Hepatocyte (in vitro differentiated cells): ENCODE measurements around the gene GATA2. TPM values are rescaled to one million over a fixed set of nuclear protein-coding genes. Genes with fewer than 3 reads are reported as not detected.

Experiments used
- DNase-seq: peaks from one replicate; pipeline ENCODE4 v3.0.0-alpha.2; 2016; ENCODE audit warnings: low spot score
- H2AFZ ChIP-seq: fragments of 200-600 bp; sonication (generic); 2 replicates; pipeline ENCODE4 v1.6.0; 2016; ENCODE audit warnings: antibody characterized with exemption, mild to moderate bottlenecking
- H3K27ac ChIP-seq: fragments of 200-600 bp; sonication (generic); 2 replicates; pipeline ENCODE4 v1.5.1; 2016; ENCODE audit warnings: mild to moderate bottlenecking
- H3K27me3 ChIP-seq: fragments of 200-600 bp; sonication (generic); 2 replicates; pipeline ENCODE4 v1.6.1; 2016
- H3K36me3 ChIP-seq: fragments of 200-600 bp; sonication (generic); replicated peaks from 2 replicates; pipeline ENCODE4 v1.5.1; 2016; ENCODE audit warnings: low read depth; ENCODE audit not compliant: insufficient read depth
- H3K4me1 ChIP-seq: fragments of 200-600 bp; sonication (generic); 2 replicates; pipeline ENCODE4 v1.5.1; 2016; ENCODE audit warnings: mild to moderate bottlenecking, moderate library complexity; ENCODE audit not compliant: insufficient read depth
- H3K4me2 ChIP-seq: fragments of 200-600 bp; sonication (generic); 2 replicates; pipeline ENCODE4 v1.6.0; 2016
- H3K4me3 ChIP-seq: fragments of 200-600 bp; sonication (generic); 2 replicates; pipeline ENCODE4 v1.5.1; 2016; ENCODE audit warnings: mild to moderate bottlenecking
- H3K79me2 ChIP-seq: fragments of 200-600 bp; sonication (generic); 2 replicates; pipeline ENCODE4 v1.6.0; 2017; ENCODE audit warnings: mild to moderate bottlenecking
- H3K9me2 ChIP-seq: fragments of 200-600 bp; sonication (generic); replicated peaks from 2 replicates; pipeline ENCODE4 v1.6.0; 2017; ENCODE audit warnings: mild to moderate bottlenecking; ENCODE audit not compliant: insufficient read depth
- H3K9me3 ChIP-seq: fragments of 200-600 bp; sonication (generic); 2 replicates; pipeline ENCODE4 v1.5.1; 2016; ENCODE audit warnings: low read depth, mild to moderate bottlenecking
- H4K20me1 ChIP-seq: fragments of 200-600 bp; sonication (generic); 2 replicates; pipeline ENCODE4 v1.6.0; 2016; ENCODE audit warnings: mild to moderate bottlenecking; ENCODE audit not compliant: insufficient read depth, poor library complexity, severe bottlenecking
- CTCF ChIP-seq: fragments of 200-600 bp; sonication (generic); IDR thresholded peaks from 2 replicates; pipeline ENCODE4 v1.5.1; 2016; ENCODE audit warnings: antibody characterized with exemption, mild to moderate bottlenecking; ENCODE audit not compliant: poor library complexity
- EZH2 ChIP-seq: fragments of 200-600 bp; sonication (generic); IDR thresholded peaks from 2 replicates; pipeline ENCODE4 v1.6.1; 2016; ENCODE audit warnings: antibody characterized with exemption, mild to moderate bottlenecking, borderline replicate concordance
- EZH2phosphoT487 ChIP-seq: fragments of 200-600 bp; sonication (generic); IDR thresholded peaks from one replicate; pipeline ENCODE4 v1.6.1; 2018; ENCODE audit warnings: antibody characterized with exemption, mild to moderate bottlenecking, low read depth, moderate library complexity; ENCODE audit not compliant: unreplicated experiment, severe bottlenecking
- WGBS: methylation state at CpG from one replicate; pipeline ENCODE4 v1.1.6; 2016; ENCODE audit warnings: low lambda C conversion rate; ENCODE audit errors: missing lambda C conversion rate; 5-methylcytosine and 5-hydroxymethylcytosine counted together
- polyA plus RNA-seq: library from polyadenylated mRNA; unstranded; fragments of >200 nt; fragmentation: Nextera tagmentation; extraction: Ambion mirVana; gene quantifications from 2 replicates; pipeline ENCODE4 v1.2.1, GENCODE V29; 2016
- total RNA-seq: library from RNA; depleted of rRNA; stranded (reverse); fragments of >200 nt; gene quantifications from 2 replicates; pipeline ENCODE4 v1.2.3, GENCODE V29; 2014

Gene GATA2
- total and polyA plus RNA-seq, 2 experiments from 2014 or later: 2.4 to 2.6 TPM

- whole genome bisulfite sequencing: 57% methylated on average over 2 of the region's 2 CpGs
- Histone ChIP-seq H3K9me2 (no peaks in the 10 kb centered on the region), H3K27ac (no peak overlapping the region), H4K20me1 (no peaks in the 10 kb centered on the region), H3K4me2 (no peak overlapping the region), H3K36me3 (no peaks in the 10 kb centered on the region), H3K27me3 (peaks cover 12% of the 10 kb centered on the region), H3K9me3 (no peaks in the 10 kb centered on the region), H3K4me3 (no peak overlapping the region), H3K79me2 (no peaks in the 10 kb centered on the region), H3K4me1 (no peaks in the 10 kb centered on the region), H2AFZ (no peak overlapping the region)
- TF ChIP-seq EZH2phosphoT487 (no peak), EZH2 (no peak), CTCF (no peak)
- DNase-seq: no peak
Measured at GRCh38 chr3:128506754-128507153, 13.8 kb upstream of the GATA2 start.

- 96% methylated on average over 3 of the region's 3 CpGs for WGBS
- H3K36me3 ChIP-seq: no peaks in the 10 kb centered on the region
- no peak overlapping the region for H3K4me3 ChIP-seq
- H3K27me3 ChIP-seq: peaks cover 20% of the 10 kb centered on the region
- no peak overlapping the region for H2AFZ ChIP-seq
- no peaks in the 10 kb centered on the region for H3K4me1 ChIP-seq
- H4K20me1 ChIP-seq: no peaks in the 10 kb centered on the region
- no peaks in the 10 kb centered on the region for H3K79me2 ChIP-seq
- no peak overlapping the region for H3K27ac ChIP-seq
- H3K4me2 ChIP-seq: no peak overlapping the region
- no peak for DNase-seq
- H3K9me2 ChIP-seq: no peaks in the 10 kb centered on the region
- H3K9me3 ChIP-seq: no peaks in the 10 kb centered on the region
- no peak for TF ChIP-seq CTCF
- no peak for TF ChIP-seq EZH2phosphoT487
- no peak for TF ChIP-seq EZH2
Measured at GRCh38 chr3:128505771-128506170, 12.8 kb upstream of the GATA2 start.

GRCh38 chr3:128504963-128505730, 12.1 kb upstream of the GATA2 start:
- Histone ChIP-seq H3K4me2 (no peak overlapping the region), H3K27ac (no peak overlapping the region), H3K4me1 (no peaks in the 10 kb centered on the region), H3K9me2 (no peaks in the 10 kb centered on the region), H4K20me1 (no peaks in the 10 kb centered on the region), H3K79me2 (no peaks in the 10 kb centered on the region), H3K9me3 (no peaks in the 10 kb centered on the region), H3K27me3 (peaks cover 20% of the 10 kb centered on the region), H2AFZ (no peak overlapping the region), H3K36me3 (no peaks in the 10 kb centered on the region), H3K4me3 (no peak overlapping the region)
- DNase-seq: no peak
- 84% methylated on average over 12 of the region's 12 CpGs for WGBS
- TF ChIP-seq CTCF (no peak), EZH2phosphoT487 (no peak), EZH2 (no peak)
